Anterior cingulate cortex (tissue), 58 donors: ENCODE results near the gene FTSJ3.
"Not testable (repeated sequence)": the region's sequence is repeated elsewhere in the genome, so short reads cannot be mapped to it uniquely, and the experiment has no call there.

Experiments
- DNase-seq, 58 donors: peaks; one replicate each; lab custom pipeline; 2025; lab: John Stamatoyannopoulos, UW

The FTSJ3 gene

GRCh38 chr17:63827002-63827800, at the start of gene FTSJ3, which contains the start of gene PSMC5:
TSS of gene FTSJ3 (minus strand) at chr17:63827663. CDS start at chr17:63826902, 761 bp downstream.
TSS of gene PSMC5 (plus strand) at chr17:63827431. CDS start at chr17:63827491, 60 bp downstream.
- peak; percentile 79 to 99 (median 95) for DNase-seq

- DNase-seq = not testable (repeated sequence)
These were observed 47.2 kb upstream of the FTSJ3 start for GRCh38 chr17:63874693-63875092.

GRCh38 chr17:63874061-63874626, 46.7 kb upstream of the FTSJ3 start:
- not testable (repeated sequence) for DNase-seq

- DNase-seq = not testable (repeated sequence)
These were observed 46.1 kb upstream of the FTSJ3 start, which contains the start of gene CSH2 for GRCh38 chr17:63873577-63873976. TSS of gene CSH2 (minus strand) at chr17:63873677. CDS start at chr17:63873614, 63 bp downstream.

- not testable (repeated sequence) for DNase-seq
These were observed 44.3 kb upstream of the FTSJ3 start for GRCh38 chr17:63871646-63872365.

- not testable (repeated sequence) for DNase-seq
These were observed 42.8 kb upstream of the FTSJ3 start for GRCh38 chr17:63870292-63870665.

GRCh38 chr17:63869491-63870291, 42.2 kb upstream of the FTSJ3 start:
- not testable (repeated sequence) for DNase-seq

GRCh38 chr17:63866625-63867024, 39.2 kb upstream of the FTSJ3 start:
- DNase-seq = not testable (repeated sequence)

GRCh38 chr17:63859257-63859656, 31.8 kb upstream of the FTSJ3 start:
- no peak for DNase-seq

- DNase-seq = not testable (repeated sequence)
These were observed 29.0 kb upstream of the FTSJ3 start for GRCh38 chr17:63856425-63856824.

- DNase-seq = no peak
These were observed 27.7 kb upstream of the FTSJ3 start for GRCh38 chr17:63855185-63855584.

GRCh38 chr17:63854709-63855108, 27.2 kb upstream of the FTSJ3 start:
- no peak for DNase-seq

- no peak for DNase-seq
These were observed 25.8 kb upstream of the FTSJ3 start for GRCh38 chr17:63853260-63853659.

GRCh38 chr17:63850401-63850800, 22.9 kb upstream of the FTSJ3 start:
- no peak for DNase-seq

GRCh38 chr17:63848834-63849689, 21.6 kb upstream of the FTSJ3 start:
- DNase-seq = peak; percentile 39 to 92 (median 80)

- DNase-seq = no peak
These were observed 20.2 kb upstream of the FTSJ3 start for GRCh38 chr17:63847525-63848249.

- DNase-seq = no peak
These were observed 18.0 kb upstream of the FTSJ3 start for GRCh38 chr17:63845509-63845908.

- DNase-seq = no peak
These were observed 16.6 kb upstream of the FTSJ3 start for GRCh38 chr17:63843910-63844677.
